ELR (cell line): ENCODE measurements around the gene IFT57.
A peak's percentile ranks its signal among the peaks of the same experiment; 100 is the strongest.
"Not testable (repeated sequence)": the region's sequence is repeated elsewhere in the genome, so short reads cannot be mapped to it uniquely, and the experiment has no call there.

Experiments used
- DNase-seq: peaks from one replicate; pipeline ENCODE4 v3.0.0-alpha.2; 2015; ENCODE audit warnings: low read depth

Gene IFT57

GRCh38 chr3:108159865-108160264 is 62.4 kb downstream of the IFT57 start:
- peak; percentile 84 for DNase-seq

GRCh38 chr3:108159105-108159504 is 63.1 kb downstream of the IFT57 start:
- peak; percentile 81 for DNase-seq

- DNase-seq: no peak
Observed at GRCh38 chr3:108158251-108158650, 64.0 kb downstream of the IFT57 start.

- no peak for DNase-seq
Observed at GRCh38 chr3:108157273-108157672, 65.0 kb downstream of the IFT57 start.

- DNase-seq: no peak
Observed at GRCh38 chr3:108156312-108156853, 65.8 kb downstream of the IFT57 start.

GRCh38 chr3:108155642-108156041 is 66.6 kb downstream of the IFT57 start:
- DNase-seq: not testable (repeated sequence)

GRCh38 chr3:108153451-108153981 is 68.7 kb downstream of the IFT57 start:
- DNase-seq: peak; percentile 82

- DNase-seq: no peak
Observed at GRCh38 chr3:108152274-108152673, 70.0 kb downstream of the IFT57 start.

GRCh38 chr3:108150200-108150599 is 72.0 kb downstream of the IFT57 start:
- DNase-seq: no peak

- DNase-seq: no peak
Observed at GRCh38 chr3:108146139-108146538, 76.1 kb downstream of the IFT57 start.

GRCh38 chr3:108145578-108145977 is 76.6 kb downstream of the IFT57 start:
- no peak for DNase-seq

GRCh38 chr3:108137460-108137814 is 84.8 kb downstream of the IFT57 start:
- no peak for DNase-seq

- no peak for DNase-seq
Observed at GRCh38 chr3:108136561-108137459, 85.4 kb downstream of the IFT57 start.

- no peak for DNase-seq
Observed at GRCh38 chr3:108134555-108134880, 87.7 kb downstream of the IFT57 start.

GRCh38 chr3:108133858-108134554 is 88.2 kb downstream of the IFT57 start:
- DNase-seq: no peak

- DNase-seq: no peak
Observed at GRCh38 chr3:108133048-108133369, 89.2 kb downstream of the IFT57 start.

- DNase-seq: peak; percentile 60
Observed at GRCh38 chr3:108131475-108132134, 90.6 kb downstream of the IFT57 start.

- DNase-seq: peak; percentile 96
Observed at GRCh38 chr3:108130701-108131474, 91.3 kb downstream of the IFT57 start.

GRCh38 chr3:108130236-108130635 is 92.0 kb downstream of the IFT57 start:
- no peak for DNase-seq

- no peak for DNase-seq
Observed at GRCh38 chr3:108127301-108127988, 94.8 kb downstream of the IFT57 start.

- DNase-seq: no peak
Observed at GRCh38 chr3:108126348-108126747, 95.9 kb downstream of the IFT57 start.
